ENCODE data around the gene TSPO2. TPM values are rescaled to one million over a fixed set of nuclear protein-coding genes. Genes with fewer than 3 reads are reported as not detected.
"Not testable (repeated sequence)": the region's sequence is repeated elsewhere in the genome, so short reads cannot be mapped to it uniquely, and the experiment has no call there.

TSPO2 gene
- 0.82 TPM for total RNA-seq

- FAIRE-seq: no peak
- DNase-seq (ENCODE audit: low spot score in 2 of 2): no peak
These were observed at the start of gene TSPO2 for GRCh38 chr6:41042226-41043055. Gene TSPO2, plus strand, starts transcription at chr6:41042467. Its CDS starts 519 bp downstream, at chr6:41042986.

GRCh38 chr6:40992746-40993145 lies 49.5 kb upstream of the TSPO2 start:
- DNase-seq (ENCODE audit: low spot score in 2 of 2): no peak
- no peak for FAIRE-seq

GRCh38 chr6:40996591-40997233 lies 45.6 kb upstream of the TSPO2 start:
- DNase-seq (ENCODE audit: low spot score in 2 of 2): no peak
- FAIRE-seq: no peak

DNA sequence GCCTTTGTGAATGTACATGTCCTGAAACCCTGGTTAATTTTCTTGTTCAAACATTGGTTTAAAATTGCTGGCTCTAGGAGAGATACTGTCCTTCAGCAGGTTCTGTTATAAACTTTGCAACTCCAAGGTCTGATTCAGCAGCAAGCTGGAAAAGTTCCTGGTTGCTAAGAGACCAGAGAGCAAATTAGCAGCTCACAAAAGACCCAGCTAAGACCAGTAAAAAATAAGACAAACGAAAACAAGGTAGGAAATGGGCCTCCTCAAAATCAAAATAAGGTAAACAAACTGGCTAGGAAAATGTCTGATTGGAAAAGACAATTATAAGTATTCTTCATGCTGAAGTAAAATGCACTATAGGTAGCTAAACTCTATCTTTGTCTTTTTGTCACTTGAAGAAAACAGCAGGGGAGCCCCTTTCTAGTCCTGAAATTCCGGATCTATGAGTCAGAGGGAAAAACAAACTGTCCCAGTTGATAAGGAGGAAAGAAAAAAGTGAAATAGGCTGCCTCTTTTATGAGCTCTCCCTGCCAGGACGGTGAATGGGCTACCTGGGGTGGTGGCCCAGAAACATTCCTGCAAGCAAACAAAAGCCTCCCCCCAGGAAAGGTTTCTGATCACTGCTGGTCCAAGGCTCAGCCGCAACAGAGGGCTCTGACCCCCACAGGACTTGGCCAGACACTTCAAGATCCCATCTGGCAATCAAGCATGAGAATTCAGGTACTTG lies 44.9 kb upstream of the TSPO2 start:
- DNase-seq (ENCODE audit: low spot score in 2 of 2) (peak in 1 of 2 donors; percentile 26), FAIRE-seq (no peak)

- FAIRE-seq: no peak
- DNase-seq (ENCODE audit: low spot score in 2 of 2): no peak
These were observed 43.6 kb upstream of the TSPO2 start for GRCh38 chr6:40998661-40999060.

- peak in 1 of 2 donors; percentile 16 for DNase-seq (ENCODE audit: low spot score in 2 of 2)
These were observed 42.7 kb upstream of the TSPO2 start for GRCh38 chr6:40999569-40999968.

DNA sequence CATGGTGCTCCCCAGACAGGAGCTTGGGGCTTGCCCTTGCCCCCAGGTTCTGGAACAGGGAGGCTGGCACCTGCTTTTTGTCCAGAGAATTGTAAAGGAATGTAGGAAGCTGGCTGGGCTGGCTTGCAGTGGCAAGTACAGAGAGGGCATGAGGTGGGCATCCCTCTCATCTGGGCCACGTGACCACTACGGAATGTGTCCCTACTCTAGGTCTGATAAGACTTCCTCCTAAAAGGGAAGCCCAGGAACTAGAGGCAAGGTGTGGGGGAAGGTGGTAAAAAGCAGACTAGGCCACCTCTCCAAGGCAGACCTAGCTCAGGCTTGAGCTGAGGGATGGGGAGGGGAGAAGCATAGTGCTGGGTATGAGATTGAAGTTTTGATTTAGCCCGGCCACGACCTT lies 42.0 kb upstream of the TSPO2 start:
- DNase-seq (ENCODE audit: low spot score in 2 of 2) (no peak), FAIRE-seq (no peak)

More at GRCh38 chr6:40999569-40999968, 42.7 kb upstream of the TSPO2 start:
- FAIRE-seq: no peak

- no peak for DNase-seq (ENCODE audit: low spot score in 2 of 2)
- FAIRE-seq: no peak
These were observed 40.1 kb upstream of the TSPO2 start for GRCh38 chr6:41002168-41002567.

DNA sequence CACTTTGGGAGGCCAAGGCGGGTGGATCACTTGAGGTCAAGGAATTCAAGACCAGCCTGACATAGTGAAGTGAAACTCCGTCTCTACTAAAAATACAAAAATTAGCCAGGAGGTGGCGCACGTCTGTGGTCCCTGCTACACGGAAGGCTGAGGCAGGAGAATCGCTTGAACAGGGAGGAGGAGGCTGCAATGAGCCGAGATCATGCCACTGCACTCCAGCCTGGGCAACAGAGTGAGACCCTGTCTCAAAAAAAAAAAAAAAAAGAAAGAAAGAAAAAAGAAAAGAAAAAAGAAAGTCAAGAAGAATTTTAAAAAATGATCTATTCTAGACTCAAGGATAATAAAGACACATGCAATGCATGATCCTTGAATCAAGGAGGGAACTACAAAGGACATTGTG lies 36.0 kb upstream of the TSPO2 start:
- FAIRE-seq; DNase-seq (ENCODE audit: low spot score in 2 of 2): not testable (repeated sequence)

DNA sequence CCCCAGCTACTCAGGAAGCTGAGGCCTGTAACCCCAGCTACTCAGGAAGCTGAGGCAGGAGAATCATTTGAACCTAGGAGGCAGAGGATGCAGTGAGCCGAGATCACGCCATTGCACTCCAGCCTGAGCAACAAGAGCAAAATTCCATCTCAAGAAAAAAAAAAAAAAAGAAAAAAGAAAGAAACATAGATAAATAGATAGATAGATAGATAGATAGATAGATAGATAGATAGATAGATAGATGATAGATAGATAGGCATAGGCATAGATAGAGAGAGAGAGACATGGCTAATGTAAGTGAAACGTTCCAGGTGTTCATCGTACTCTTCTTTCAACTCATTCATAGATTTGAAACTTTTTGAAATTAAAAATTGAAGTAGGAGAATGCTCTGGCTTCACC lies 35.3 kb upstream of the TSPO2 start:
- not testable (repeated sequence) for DNase-seq (ENCODE audit: low spot score in 2 of 2); FAIRE-seq

GRCh38 chr6:41008011-41008410 lies 34.3 kb upstream of the TSPO2 start:
- DNase-seq (ENCODE audit: low spot score in 2 of 2) (no peak), FAIRE-seq (no peak)

GRCh38 chr6:41009669-41010068 lies 32.6 kb upstream of the TSPO2 start:
- FAIRE-seq (no peak), DNase-seq (ENCODE audit: low spot score in 2 of 2) (no peak)

- no peak for DNase-seq (ENCODE audit: low spot score in 2 of 2)
- FAIRE-seq: no peak
These were observed 30.6 kb upstream of the TSPO2 start for GRCh38 chr6:41011673-41012072.

GRCh38 chr6:41013466-41014153 lies 28.7 kb upstream of the TSPO2 start:
- no peak for FAIRE-seq

DNA sequence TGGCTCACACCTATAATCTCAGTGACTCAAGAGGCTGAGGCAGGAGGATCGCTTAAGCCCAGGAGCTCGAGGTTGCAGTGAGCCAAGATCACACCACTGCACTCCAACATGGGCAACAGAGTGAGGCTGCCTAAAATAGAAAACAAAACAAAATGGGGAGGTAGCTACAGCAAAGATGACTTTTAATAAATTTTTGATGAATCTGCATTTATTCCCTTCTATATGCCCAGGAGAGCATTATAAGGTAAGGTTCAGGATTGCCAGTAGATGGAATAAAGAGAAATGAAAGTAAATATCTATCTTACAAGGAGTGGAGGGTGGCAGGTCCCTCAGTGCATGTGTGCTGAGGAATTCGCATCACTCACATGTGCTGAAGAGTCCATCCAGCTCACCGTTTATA lies 27.5 kb upstream of the TSPO2 start:
- FAIRE-seq: no peak
- DNase-seq (ENCODE audit: low spot score in 2 of 2): no peak

More at GRCh38 chr6:41013466-41014153, 28.7 kb upstream of the TSPO2 start:
- DNase-seq (ENCODE audit: low spot score in 2 of 2): no peak

GRCh38 chr6:41015860-41016259 lies 26.4 kb upstream of the TSPO2 start:
- FAIRE-seq; DNase-seq (ENCODE audit: low spot score in 2 of 2): not testable (repeated sequence)

DNA sequence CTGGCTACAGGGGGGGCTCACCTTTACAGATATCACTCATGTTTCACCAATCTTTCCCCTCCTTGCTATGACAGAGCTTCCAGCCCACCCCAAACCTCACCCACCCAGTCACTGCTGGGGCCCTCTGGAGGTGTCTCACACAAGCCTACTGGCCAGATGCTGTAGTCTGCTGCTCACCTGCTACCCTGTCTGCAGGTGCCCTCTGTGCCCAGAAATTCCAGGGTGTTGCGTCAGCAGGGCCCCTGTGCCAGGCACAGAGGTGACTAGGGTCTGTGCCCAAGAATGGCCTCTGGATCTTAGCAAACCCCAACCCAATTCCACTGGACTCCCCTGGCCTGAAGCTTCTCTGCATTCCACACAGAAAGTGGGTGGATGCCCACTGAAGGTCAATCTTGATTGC lies 24.6 kb upstream of the TSPO2 start:
- FAIRE-seq: no peak
- DNase-seq (ENCODE audit: low spot score in 2 of 2): no peak

GRCh38 chr6:41021832-41022231 lies 20.4 kb upstream of the TSPO2 start:
- peak in 1 of 2 donors; percentile 38 for DNase-seq (ENCODE audit: low spot score in 2 of 2)
- no peak for FAIRE-seq

DNA sequence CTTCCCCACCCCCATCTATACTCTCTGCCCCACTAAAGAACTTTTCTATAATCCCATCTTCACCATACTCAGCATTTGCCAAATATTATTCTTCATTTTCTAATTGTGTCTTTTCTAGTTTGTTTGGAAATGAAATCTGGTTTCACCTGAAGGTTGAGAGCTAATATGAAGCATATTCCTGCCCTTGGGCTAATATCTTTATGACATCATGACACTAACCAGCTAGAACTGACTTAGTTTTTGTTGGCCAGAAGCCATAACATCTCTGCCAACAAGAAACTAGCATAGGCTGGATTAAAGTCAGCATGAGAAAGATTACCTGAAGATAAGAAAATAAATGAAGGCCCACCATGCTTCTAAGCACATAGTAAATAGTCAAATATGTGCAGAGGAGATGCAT lies 20.0 kb upstream of the TSPO2 start:
- DNase-seq (ENCODE audit: low spot score in 2 of 2) (no peak), FAIRE-seq (no peak)

DNA sequence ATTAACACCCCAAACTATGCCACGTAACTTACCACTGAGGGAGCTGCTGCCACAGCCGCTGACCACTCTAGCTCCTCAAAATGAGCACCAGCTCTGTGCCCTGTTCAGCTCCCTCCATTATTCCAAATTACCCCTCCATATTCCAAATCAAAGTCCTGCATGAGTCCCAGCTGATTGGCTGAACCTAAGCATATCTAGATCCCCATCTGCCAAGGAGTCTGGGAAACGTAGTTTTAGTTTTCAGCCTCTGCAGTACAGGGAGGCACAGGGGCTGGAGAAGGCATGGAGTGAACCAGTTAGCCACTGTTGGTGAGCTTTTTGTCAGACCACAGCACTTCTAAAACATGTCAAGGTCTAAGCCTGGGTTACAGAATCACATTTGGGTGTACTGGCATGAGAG lies 19.2 kb upstream of the TSPO2 start:
- FAIRE-seq: no peak
- no peak for DNase-seq (ENCODE audit: low spot score in 2 of 2)

All from frontal cortex (tissue), 4 donors.